Measurements from ENCODE around the gene SRP68. TPM values are rescaled to one million over a fixed set of nuclear protein-coding genes. Genes with fewer than 3 reads are reported as not detected.

SRP68 gene
- total and polyA plus RNA-seq, 2 of the 8 experiments (the other 6 are each of a cell fraction or from before 2014, with no cell fraction given) = 57.7 to 83.5 TPM

GRCh38 chr17:76082326-76083251 lies 10.3 kb upstream of the SRP68 start:
- no peak for DNase-seq (ENCODE audit: low read depth in 1 of 2, low spot score in 2 of 2)
- Histone ChIP-seq H3K23me2 (ENCODE audit: low read depth, low read length) (peaks cover 6% of the 10 kb centered on the region; the same call in 1 of the 2 replicates), H3K18ac (ENCODE audit: extremely low read depth, low read length) (no peak overlapping the region), H3K27me3 (replicated peaks in 1 of 4; ENCODE audit: control insufficient read depth in 3 of 4, extremely low read depth in 1 of 4, insufficient read depth in 3 of 4, low read length in 3 of 4) (peaks cover 14 to 26% (median 22%) of the 10 kb centered on the region in 4 experiments), H3K27ac (ENCODE audit: low read depth, low read length) (no peak overlapping the region), H3K79me2 (ENCODE audit: control insufficient read depth in 1 of 2, insufficient read depth in 2 of 2, low read length in 2 of 2) (no peaks in the 10 kb centered on the region), H2BK15ac (ENCODE audit: low read length) (no peak overlapping the region), H2AK5ac (ENCODE audit: low read depth, low read length) (no peak overlapping the region), H3K4me3 (ENCODE audit: extremely low read depth in 1 of 4, insufficient read depth in 2 of 4, low read depth in 3 of 4, low read length in 4 of 4) (no peak overlapping the region), H2AFZ (ENCODE audit: low read length) (no peak overlapping the region), H4K91ac (replicated peaks; ENCODE audit: insufficient read length, low read length) (no peak overlapping the region), H4K8ac (ENCODE audit: extremely low read depth, insufficient read depth, low read length) (no peak overlapping the region), H3K4me1 (replicated peaks in 1 of 4; ENCODE audit: control insufficient read depth in 3 of 4, insufficient read depth in 4 of 4, low read length in 3 of 4) (peaks cover 0 to 26% (median 16%) of the 10 kb centered on the region in 4 experiments; a peak in 6 of 7 replicates), H2BK120ac (replicated peaks; ENCODE audit: low read depth, low read length) (no peak overlapping the region), H2BK5ac (ENCODE audit: low read depth, low read length) (no peak overlapping the region), H3K79me1 (ENCODE audit: low read depth, low read length) (no peaks in the 10 kb centered on the region), H3K4ac (replicated peaks; ENCODE audit: insufficient read length, low read depth, low read length) (no peak overlapping the region), H3K36me3 (ENCODE audit: control insufficient read depth in 2 of 4, insufficient read depth in 4 of 4, low read length in 3 of 4) (peaks cover 14 to 38% (median 32%) of the 10 kb centered on the region in 4 experiments), H3K23ac (ENCODE audit: insufficient read length) (no peak overlapping the region), H3K4me2 (ENCODE audit: insufficient read depth in 1 of 2, low read depth in 2 of 2, low read length in 2 of 2) (no peak overlapping the region), H2BK12ac (ENCODE audit: low read depth, low read length) (no peak overlapping the region), H3K9ac (replicated peaks in 1 of 4; ENCODE audit: extremely low read depth in 1 of 4, low read depth in 3 of 4, low read length in 3 of 4) (no peak overlapping the region), H2BK20ac (ENCODE audit: low read length) (no peak overlapping the region), H3K9me3 (ENCODE audit: insufficient read depth in 2 of 2, low read depth in 1 of 2, low read length in 1 of 2) (no peaks in the 10 kb centered on the region), H4K20me1 (replicated peaks in 1 of 2; ENCODE audit: control insufficient read depth in 1 of 2, insufficient read depth in 2 of 2, low read length in 2 of 2) (peaks cover 3 to 4% of the 10 kb centered on the region in 2 experiments), H3K14ac (ENCODE audit: insufficient read length) (no peak overlapping the region), H4K5ac (ENCODE audit: insufficient read length, low read depth, low read length) (no peak overlapping the region), H3K56ac (replicated peaks; ENCODE audit: insufficient read length, low read depth, low read length) (no peak overlapping the region)
- WGBS, 2 experiments (ENCODE audit: extremely low coverage in 1 of 2, insufficient coverage in 1 of 2, insufficient read length in 1 of 2, insufficient replicate concordance in 2 of 2, low coverage in 1 of 2, low lambda C conversion rate in 2 of 2, missing lambda C conversion rate in 1 of 2) = 91% methylated on average over 20 of the region's 20 CpGs; no CpG with 5 or more reads in 1 of the 2 experiments
- CTCF ChIA-PET (ENCODE audit: partially characterized antibody) = interaction anchor here (0.5 to 7.6 kb wide), 3 partner anchors 11 to 288 kb away, joined by 3 to 36 read pairs (median 4); no protein-coding TSS in a partner anchor
- POLR2A ChIA-PET (ENCODE audit: partially characterized antibody) = interaction anchor here (1.2 to 3.9 kb wide), 3 partner anchors 10 to 68 kb away, joined by 4 to 19 read pairs (median 8); partner anchors contain the start of gene SRP68
- no peak for FAIRE-seq
- no peak for TF ChIP-seq POLR2A (IDR thresholded peaks at IDR 0.05; ENCODE audit: control extremely low read depth in 1 of 2, low read depth in 2 of 2, low read length in 2 of 2)
- TF ChIP-seq, protein P1, sequence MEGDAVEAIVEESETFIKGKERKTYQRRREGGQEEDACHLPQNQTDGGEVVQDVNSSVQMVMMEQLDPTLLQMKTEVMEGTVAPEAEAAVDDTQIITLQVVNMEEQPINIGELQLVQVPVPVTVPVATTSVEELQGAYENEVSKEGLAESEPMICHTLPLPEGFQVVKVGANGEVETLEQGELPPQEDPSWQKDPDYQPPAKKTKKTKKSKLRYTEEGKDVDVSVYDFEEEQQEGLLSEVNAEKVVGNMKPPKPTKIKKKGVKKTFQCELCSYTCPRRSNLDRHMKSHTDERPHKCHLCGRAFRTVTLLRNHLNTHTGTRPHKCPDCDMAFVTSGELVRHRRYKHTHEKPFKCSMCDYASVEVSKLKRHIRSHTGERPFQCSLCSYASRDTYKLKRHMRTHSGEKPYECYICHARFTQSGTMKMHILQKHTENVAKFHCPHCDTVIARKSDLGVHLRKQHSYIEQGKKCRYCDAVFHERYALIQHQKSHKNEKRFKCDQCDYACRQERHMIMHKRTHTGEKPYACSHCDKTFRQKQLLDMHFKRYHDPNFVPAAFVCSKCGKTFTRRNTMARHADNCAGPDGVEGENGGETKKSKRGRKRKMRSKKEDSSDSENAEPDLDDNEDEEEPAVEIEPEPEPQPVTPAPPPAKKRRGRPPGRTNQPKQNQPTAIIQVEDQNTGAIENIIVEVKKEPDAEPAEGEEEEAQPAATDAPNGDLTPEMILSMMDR (IDR thresholded peaks at IDR 0.05; ENCODE audit: control extremely low read depth in 1 of 3, insufficient read depth in 1 of 3, low read depth in 1 of 3, low read length in 3 of 3) = no peak

Measured in H1 (cell line).